ENCODE results near the gene MED29. TPM values are rescaled to one million over a fixed set of nuclear protein-coding genes. Genes with fewer than 3 reads are reported as not detected.

Gene MED29
- total RNA-seq, 4 donors from 2014 or later = 32.9 to 52.5 (median 37.6) TPM

GRCh38 chr19:39434123-39435076 is 43.2 kb downstream of the MED29 start:
- Histone ChIP-seq H3K27ac (peak overlapping the region in 3 of 4 donors; percentile 82 to 94 (median 82)), H3K4me1 (peaks cover 0 to 52% (median 31%) of the 10 kb centered on the region in 4 donors), H3K36me3 (peaks cover 0 to 42% (median 11%) of the 10 kb centered on the region in 3 donors), H3K9me3 (no peaks in the 10 kb centered on the region), H3K27me3 (no peaks in the 10 kb centered on the region), H3K4me3 (peak overlapping the region; percentile 71 to 97 (median 82))
- DNase-seq (ENCODE audit: low spot score in 2 of 2) = no peak
- no peak for TF ChIP-seq POLR2A (IDR thresholded peaks at IDR 0.05)
- TF ChIP-seq CTCF (IDR thresholded peaks at IDR 0.05) = no peak
- TF ChIP-seq EP300 (IDR thresholded peaks at IDR 0.05) = no peak
- WGBS, 2 donors = 58 to 64% methylated on average over 10 of the region's 10 CpGs

- peaks cover 0 to 39% (median 11%) of the 10 kb centered on the region in 3 donors for H3K36me3 ChIP-seq
- peak within 1 kb of the TSS; percentile 71 to 97 (median 82) for H3K4me3 ChIP-seq
- 0% methylated on average over 57 to 59 of the region's 61 CpGs for WGBS, 2 donors
- H3K9me3 ChIP-seq = no peaks in the 10 kb centered on the region
- H3K27ac ChIP-seq = peak within 1 kb of the TSS; percentile 40 to 97 (median 88)
- H3K4me1 ChIP-seq = peaks cover 0 to 50% (median 33%) of the 10 kb centered on the region in 4 donors
- H3K27me3 ChIP-seq = no peaks in the 10 kb centered on the region
- DNase-seq (ENCODE audit: low spot score in 2 of 2) = peak; percentile 95 to 96
- peak; percentile 77 to 95 for TF ChIP-seq POLR2A (IDR thresholded peaks at IDR 0.05)
- TF ChIP-seq EP300 (IDR thresholded peaks at IDR 0.05) = peak; percentile 88 to 99
- TF ChIP-seq CTCF (IDR thresholded peaks at IDR 0.05) = peak in 2 of 5 experiments; percentile 53 to 58
These were observed 44.5 kb downstream of the MED29 start, which contains the start of gene RPS16 for GRCh38 chr19:39435499-39436349. TSS of gene RPS16 (minus strand) at chr19:39435949. CDS start at chr19:39435895, 54 bp downstream.

- TF ChIP-seq EP300 (IDR thresholded peaks at IDR 0.05) = no peak
- no peak for TF ChIP-seq POLR2A (IDR thresholded peaks at IDR 0.05)
- no peak for TF ChIP-seq CTCF (IDR thresholded peaks at IDR 0.05)
- peaks cover 0 to 44% (median 28%) of the 10 kb centered on the region in 4 donors for H3K4me1 ChIP-seq
- DNase-seq (ENCODE audit: low spot score in 2 of 2) = no peak
- 0% methylated on average over 2 of the region's 2 CpGs for WGBS, 2 donors
- peak overlapping the region; percentile 40 to 97 (median 88) for H3K27ac ChIP-seq
- no peaks in the 10 kb centered on the region for H3K27me3 ChIP-seq
- no peaks in the 10 kb centered on the region for H3K9me3 ChIP-seq
- H3K36me3 ChIP-seq = peaks cover 0 to 33% (median 11%) of the 10 kb centered on the region in 3 donors
- peak overlapping the region; percentile 71 to 97 (median 82) for H3K4me3 ChIP-seq
These were observed 45.2 kb downstream of the MED29 start for GRCh38 chr19:39436350-39436716.

GRCh38 chr19:39438270-39438934 is 47.2 kb downstream of the MED29 start:
- no peak for DNase-seq (ENCODE audit: low spot score in 2 of 2)
- no peak for TF ChIP-seq CTCF (IDR thresholded peaks at IDR 0.05)
- no peak for TF ChIP-seq POLR2A (IDR thresholded peaks at IDR 0.05)
- TF ChIP-seq EP300 (IDR thresholded peaks at IDR 0.05) = no peak
- Histone ChIP-seq H3K4me1 (peaks cover 0 to 38% (median 27%) of the 10 kb centered on the region in 4 donors), H3K27ac (no peak overlapping the region), H3K9me3 (no peaks in the 10 kb centered on the region), H3K4me3 (no peak overlapping the region), H3K36me3 (peaks cover 0 to 12% (median 9%) of the 10 kb centered on the region in 3 donors), H3K27me3 (no peaks in the 10 kb centered on the region)
- WGBS, 2 donors = 80 to 89% methylated on average over 9 of the region's 9 CpGs

Data from tibial nerve (tissue), 4 donors.